Measurements from ENCODE around the gene UBE2V1.

DNA sequence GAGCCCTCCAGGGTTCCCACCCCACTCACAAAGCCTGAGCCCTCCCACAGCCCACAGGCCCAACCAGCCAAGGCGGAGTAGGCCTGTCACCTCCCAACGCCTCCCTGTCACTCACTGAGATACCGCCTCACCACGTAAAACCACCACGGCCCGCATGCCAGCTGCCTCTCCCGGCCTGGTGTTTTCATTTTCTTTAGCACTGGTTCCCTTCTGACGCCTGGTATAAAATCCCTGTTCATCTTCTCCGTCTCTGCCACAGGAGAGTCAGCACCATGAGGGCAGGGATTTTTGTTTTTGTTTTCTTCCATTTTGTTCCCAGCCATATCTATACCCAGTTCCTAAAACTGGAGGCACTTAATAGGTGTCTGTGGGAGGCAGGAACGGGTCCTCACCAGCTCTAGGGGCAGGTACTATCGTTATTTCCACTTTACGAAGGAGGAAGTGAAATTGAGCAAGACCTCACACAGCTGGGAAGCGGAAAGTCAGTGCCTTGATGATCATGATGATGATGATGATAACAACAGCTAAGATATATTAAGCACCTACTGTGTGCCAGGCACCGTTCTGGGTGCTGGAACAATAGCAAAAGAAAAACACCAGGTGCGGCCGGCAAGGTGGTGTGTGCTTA, 71.6 kb downstream of the UBE2V1 start:
- TF ChIP-seq, protein P1, sequence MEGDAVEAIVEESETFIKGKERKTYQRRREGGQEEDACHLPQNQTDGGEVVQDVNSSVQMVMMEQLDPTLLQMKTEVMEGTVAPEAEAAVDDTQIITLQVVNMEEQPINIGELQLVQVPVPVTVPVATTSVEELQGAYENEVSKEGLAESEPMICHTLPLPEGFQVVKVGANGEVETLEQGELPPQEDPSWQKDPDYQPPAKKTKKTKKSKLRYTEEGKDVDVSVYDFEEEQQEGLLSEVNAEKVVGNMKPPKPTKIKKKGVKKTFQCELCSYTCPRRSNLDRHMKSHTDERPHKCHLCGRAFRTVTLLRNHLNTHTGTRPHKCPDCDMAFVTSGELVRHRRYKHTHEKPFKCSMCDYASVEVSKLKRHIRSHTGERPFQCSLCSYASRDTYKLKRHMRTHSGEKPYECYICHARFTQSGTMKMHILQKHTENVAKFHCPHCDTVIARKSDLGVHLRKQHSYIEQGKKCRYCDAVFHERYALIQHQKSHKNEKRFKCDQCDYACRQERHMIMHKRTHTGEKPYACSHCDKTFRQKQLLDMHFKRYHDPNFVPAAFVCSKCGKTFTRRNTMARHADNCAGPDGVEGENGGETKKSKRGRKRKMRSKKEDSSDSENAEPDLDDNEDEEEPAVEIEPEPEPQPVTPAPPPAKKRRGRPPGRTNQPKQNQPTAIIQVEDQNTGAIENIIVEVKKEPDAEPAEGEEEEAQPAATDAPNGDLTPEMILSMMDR (IDR thresholded peaks at IDR 0.05; ENCODE audit: insufficient read depth, low read length, poor library complexity, severe bottlenecking), result no peak
- no peak for TF ChIP-seq EZH2phosphoT487 (conservative IDR thresholded peaks at IDR 0.05; ENCODE audit: low read length)

All from SU-DHL-6 (cell line).